ENCODE results near the gene CEP41.

Gene CEP41

DNA sequence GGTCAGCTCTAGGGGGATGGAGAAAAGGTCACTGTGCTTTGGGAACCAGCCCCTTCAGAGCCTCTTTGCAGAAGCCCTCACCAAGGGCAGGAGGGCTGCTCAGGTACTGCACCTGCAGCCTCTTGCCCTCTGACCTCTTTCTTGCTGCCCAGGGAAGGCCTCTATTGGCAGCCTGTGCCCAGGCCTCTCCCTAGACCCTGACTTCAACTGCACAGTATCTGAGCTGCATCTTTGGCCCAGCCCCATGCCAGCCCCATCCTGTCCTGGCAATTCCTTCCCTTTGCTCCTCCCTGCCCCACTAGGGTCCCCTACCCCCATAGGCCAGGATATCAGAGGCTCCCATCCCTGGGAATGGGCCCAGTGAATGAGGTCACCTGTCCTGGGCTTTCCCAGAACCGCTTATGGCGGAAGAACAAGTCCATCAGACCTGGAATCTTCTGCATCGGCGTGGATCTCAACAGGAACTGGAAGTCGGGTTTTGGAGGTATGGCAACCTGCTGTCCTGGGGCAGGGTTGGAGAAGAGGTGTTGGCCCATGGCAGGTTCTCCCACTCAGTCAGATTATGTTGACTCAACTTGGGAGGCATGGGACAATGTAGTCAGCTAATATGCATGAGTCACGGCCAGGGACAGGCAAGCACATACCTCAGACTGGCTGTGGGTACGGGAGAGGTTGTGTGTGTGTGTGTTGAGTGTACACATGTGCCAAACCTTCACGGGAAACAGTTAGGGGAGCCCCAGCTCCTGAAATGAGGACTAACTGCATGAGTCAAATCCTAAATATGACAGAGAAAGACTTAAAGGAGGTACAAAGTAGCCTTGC lies 77.6 kb downstream of the CEP41 start:
- no peaks in the 10 kb centered on the region for H3K36me3 ChIP-seq (ENCODE audit: control insufficient read depth, insufficient read depth, low read length)

DNA sequence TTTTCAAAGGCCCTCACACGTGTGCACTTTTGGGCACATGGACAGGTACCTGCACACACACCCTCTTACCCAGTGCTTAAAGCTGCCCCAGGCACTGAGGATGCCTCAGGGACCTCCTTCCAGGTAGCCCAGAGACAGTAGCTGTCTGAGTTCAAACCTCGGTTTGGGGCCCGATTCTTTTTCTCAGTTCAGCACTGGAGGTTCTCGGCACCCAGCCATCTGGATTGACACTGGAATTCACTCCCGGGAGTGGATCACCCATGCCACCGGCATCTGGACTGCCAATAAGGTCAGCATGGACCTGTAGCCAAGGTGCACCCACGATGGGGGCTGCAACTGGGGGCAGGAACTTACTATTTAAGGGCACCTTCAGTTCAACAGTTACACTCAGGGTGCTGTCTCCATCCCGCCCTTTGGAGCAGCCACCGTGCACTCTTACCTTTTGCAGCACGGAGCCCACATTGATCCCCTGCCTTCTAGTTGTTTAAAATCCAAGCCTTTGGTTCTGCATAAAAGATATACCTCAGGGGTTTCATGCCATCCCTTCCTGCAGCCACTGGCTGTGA lies 78.5 kb downstream of the CEP41 start:
- no peak overlapping the region for H2AFZ ChIP-seq
- H3K4me2 ChIP-seq (ENCODE audit: low read length): no peak overlapping the region
- TF ChIP-seq, protein P1, sequence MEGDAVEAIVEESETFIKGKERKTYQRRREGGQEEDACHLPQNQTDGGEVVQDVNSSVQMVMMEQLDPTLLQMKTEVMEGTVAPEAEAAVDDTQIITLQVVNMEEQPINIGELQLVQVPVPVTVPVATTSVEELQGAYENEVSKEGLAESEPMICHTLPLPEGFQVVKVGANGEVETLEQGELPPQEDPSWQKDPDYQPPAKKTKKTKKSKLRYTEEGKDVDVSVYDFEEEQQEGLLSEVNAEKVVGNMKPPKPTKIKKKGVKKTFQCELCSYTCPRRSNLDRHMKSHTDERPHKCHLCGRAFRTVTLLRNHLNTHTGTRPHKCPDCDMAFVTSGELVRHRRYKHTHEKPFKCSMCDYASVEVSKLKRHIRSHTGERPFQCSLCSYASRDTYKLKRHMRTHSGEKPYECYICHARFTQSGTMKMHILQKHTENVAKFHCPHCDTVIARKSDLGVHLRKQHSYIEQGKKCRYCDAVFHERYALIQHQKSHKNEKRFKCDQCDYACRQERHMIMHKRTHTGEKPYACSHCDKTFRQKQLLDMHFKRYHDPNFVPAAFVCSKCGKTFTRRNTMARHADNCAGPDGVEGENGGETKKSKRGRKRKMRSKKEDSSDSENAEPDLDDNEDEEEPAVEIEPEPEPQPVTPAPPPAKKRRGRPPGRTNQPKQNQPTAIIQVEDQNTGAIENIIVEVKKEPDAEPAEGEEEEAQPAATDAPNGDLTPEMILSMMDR (IDR thresholded peaks at IDR 0.05): no peak
- H3K36me3 ChIP-seq (ENCODE audit: control insufficient read depth, insufficient read depth, low read length): no peaks in the 10 kb centered on the region
- no peak overlapping the region for H3K9ac ChIP-seq
- H3K4me3 ChIP-seq (ENCODE audit: low read depth, low read length): no peak overlapping the region
- no peak overlapping the region for H3K27ac ChIP-seq
- no peaks in the 10 kb centered on the region for H3K4me1 ChIP-seq
- H3K9me3 ChIP-seq (ENCODE audit: control insufficient read depth, low read length): no peaks in the 10 kb centered on the region
- no peaks in the 10 kb centered on the region for H3K79me2 ChIP-seq
- H3K27me3 ChIP-seq (ENCODE audit: control insufficient read depth, insufficient read depth, low read length): no peaks in the 10 kb centered on the region

More for the DNA sequence above, 77.6 kb downstream of the CEP41 start:
- Histone ChIP-seq H3K9ac (no peak overlapping the region), H3K4me2 (ENCODE audit: low read length) (no peak overlapping the region), H3K27me3 (ENCODE audit: control insufficient read depth, insufficient read depth, low read length) (no peaks in the 10 kb centered on the region), H3K4me3 (ENCODE audit: low read depth, low read length) (no peak overlapping the region), H3K4me1 (no peaks in the 10 kb centered on the region), H3K9me3 (ENCODE audit: control insufficient read depth, low read length) (no peaks in the 10 kb centered on the region), H3K79me2 (no peaks in the 10 kb centered on the region), H3K27ac (no peak overlapping the region), H2AFZ (no peak overlapping the region)
- TF ChIP-seq, protein P1 (IDR thresholded peaks at IDR 0.05): no peak

DNA sequence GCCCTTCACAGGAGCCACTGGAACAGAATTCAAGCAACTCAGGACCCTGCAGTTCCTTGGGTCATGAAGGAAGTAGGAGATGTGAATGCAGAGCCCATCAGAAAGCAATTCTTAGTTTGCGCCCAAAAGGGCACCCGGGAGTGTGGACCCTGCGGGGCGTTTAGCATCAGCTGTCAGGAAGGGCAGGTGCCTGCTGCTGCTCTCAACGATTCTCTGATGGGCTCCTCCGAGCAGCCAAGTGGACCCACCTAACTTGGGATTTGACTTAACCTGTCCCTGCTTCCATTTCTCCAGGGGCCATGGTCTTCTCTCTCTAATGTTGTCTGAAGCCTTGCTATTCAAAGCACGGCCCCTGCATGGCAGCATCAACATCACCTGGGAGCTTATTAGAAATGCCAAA lies 79.1 kb downstream of the CEP41 start:
- Histone ChIP-seq H3K4me1 (no peaks in the 10 kb centered on the region), H3K4me2 (ENCODE audit: low read length) (no peak overlapping the region), H3K27ac (no peak overlapping the region), H2AFZ (no peak overlapping the region), H3K36me3 (ENCODE audit: control insufficient read depth, insufficient read depth, low read length) (no peaks in the 10 kb centered on the region), H3K9me3 (ENCODE audit: control insufficient read depth, low read length) (no peaks in the 10 kb centered on the region), H3K27me3 (ENCODE audit: control insufficient read depth, insufficient read depth, low read length) (no peaks in the 10 kb centered on the region), H3K79me2 (no peaks in the 10 kb centered on the region), H3K9ac (no peak overlapping the region), H3K4me3 (ENCODE audit: low read depth, low read length) (no peak overlapping the region)
- TF ChIP-seq, protein P1 (IDR thresholded peaks at IDR 0.05): no peak

DNA sequence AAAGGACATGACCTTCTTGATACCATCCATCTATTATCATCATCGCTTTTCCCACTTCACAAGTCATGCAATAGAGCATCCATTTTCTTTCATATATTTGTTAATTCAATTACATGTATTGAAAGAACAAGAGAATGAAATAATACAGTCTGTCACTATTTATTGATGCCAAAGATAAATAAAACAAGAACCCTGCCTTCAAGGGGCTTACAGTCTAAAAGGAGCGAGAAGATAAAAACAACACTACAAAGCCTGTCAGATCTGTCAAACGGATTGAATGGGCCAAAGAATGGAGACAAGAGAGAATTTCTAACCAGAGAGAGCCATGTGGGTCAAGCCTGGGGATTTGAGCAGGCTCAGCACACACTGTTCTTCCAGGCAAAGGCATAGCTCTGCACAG lies 80.3 kb downstream of the CEP41 start:
- Histone ChIP-seq H3K9me3 (ENCODE audit: control insufficient read depth, low read length) (no peaks in the 10 kb centered on the region), H2AFZ (no peak overlapping the region), H3K36me3 (ENCODE audit: control insufficient read depth, insufficient read depth, low read length) (no peaks in the 10 kb centered on the region), H3K27me3 (ENCODE audit: control insufficient read depth, insufficient read depth, low read length) (no peaks in the 10 kb centered on the region), H3K27ac (no peak overlapping the region), H3K4me3 (ENCODE audit: low read depth, low read length) (no peak overlapping the region), H3K4me1 (no peaks in the 10 kb centered on the region), H3K79me2 (no peaks in the 10 kb centered on the region), H3K9ac (no peak overlapping the region), H3K4me2 (ENCODE audit: low read length) (no peak overlapping the region)
- TF ChIP-seq, protein P1 (IDR thresholded peaks at IDR 0.05): no peak
